Keratinocyte (primary cell): ENCODE results near the gene PRR19. TPM values are rescaled to one million over a fixed set of nuclear protein-coding genes. Genes with fewer than 3 reads are reported as not detected.

Source experiments
- DNase-seq: peaks from one replicate; pipeline ENCODE4 v3.0.0-alpha.2; 2011; ENCODE audit warnings: low read depth, missing footprints, low spot score
- FAIRE-seq: peaks from 2 replicates; lab custom pipeline; 2011; peaks lifted over from hg19 to GRCh38; lab: Jason Lieb, UNC
- H2AFZ ChIP-seq: 2 replicates; pipeline ENCODE4 v1.6.0; 2012; ENCODE audit warnings: low read length, control low read depth, inconsistent platforms; ENCODE audit not compliant: control insufficient read depth
- H3K27ac ChIP-seq: 2 replicates; pipeline ENCODE4 v1.5.1; 2011; ENCODE audit warnings: low read length; ENCODE audit not compliant: control insufficient read depth, insufficient read depth
- H3K27me3 ChIP-seq: 3 replicates; pipeline ENCODE4 v1.6.0; 2011; ENCODE audit warnings: low read length; ENCODE audit not compliant: control insufficient read depth, insufficient read depth; ENCODE audit errors: extremely low read depth
- H3K36me3 ChIP-seq, 2 experiments: 2 replicates in 1 of 2; 3 replicates in 1 of 2; pipeline ENCODE4 v1.5.1; 2011; ENCODE audit warnings: low read length in 2 of 2, mild to moderate bottlenecking in 1 of 2; ENCODE audit not compliant: control insufficient read depth in 2 of 2, insufficient read depth in 2 of 2; ENCODE audit errors: extremely low read depth in 1 of 2
- H3K4me1 ChIP-seq: 3 replicates; pipeline ENCODE4 v1.5.1; 2011; ENCODE audit warnings: low read length; ENCODE audit not compliant: control insufficient read depth, insufficient read depth; ENCODE audit errors: extremely low read depth
- H3K4me2 ChIP-seq: 3 replicates; pipeline ENCODE4 v1.6.0; 2011; ENCODE audit warnings: low read depth, low read length; ENCODE audit not compliant: control insufficient read depth, insufficient read depth; ENCODE audit errors: extremely low read depth
- H3K4me3 ChIP-seq, 3 experiments: fragments of 200-600 bp in 1 of 3; sonication (generic) in 1 of 3; 2 replicates in 2 of 3; 3 replicates in 1 of 3; pipeline ENCODE4 v1.5.1; 2011 to 2016; ENCODE audit warnings: low read length in 3 of 3, mild to moderate bottlenecking in 3 of 3, control low read depth in 2 of 3, inconsistent platforms in 1 of 3, low read depth in 1 of 3, mixed read lengths in 1 of 3, mixed run types in 1 of 3, moderate library complexity in 1 of 3; ENCODE audit not compliant: control insufficient read depth in 2 of 3, insufficient read depth in 2 of 3; ENCODE audit errors: extremely low read depth in 1 of 3
- H3K79me2 ChIP-seq: 2 replicates; pipeline ENCODE4 v1.6.0; 2012; ENCODE audit warnings: low read length; ENCODE audit not compliant: control insufficient read depth, insufficient read depth
- H3K9ac ChIP-seq: 3 replicates; pipeline ENCODE4 v1.6.0; 2011; ENCODE audit warnings: low read length; ENCODE audit not compliant: control insufficient read depth, insufficient read depth; ENCODE audit errors: extremely low read depth
- H3K9me1 ChIP-seq: 3 replicates; pipeline ENCODE4 v1.6.0; 2011; ENCODE audit warnings: low read length; ENCODE audit not compliant: control insufficient read depth, insufficient read depth; ENCODE audit errors: extremely low read depth
- H3K9me3 ChIP-seq: 2 replicates; pipeline ENCODE4 v1.5.1; 2012; ENCODE audit warnings: low read depth, low read length; ENCODE audit not compliant: control insufficient read depth
- H4K20me1 ChIP-seq: 3 replicates; pipeline ENCODE4 v1.6.0; 2011; ENCODE audit warnings: low read length; ENCODE audit not compliant: control insufficient read depth, insufficient read depth; ENCODE audit errors: extremely low read depth
- CTCF ChIP-seq, 3 experiments: IDR thresholded peaks in 1 of 3; conservative IDR thresholded peaks in 1 of 3; optimal IDR thresholded peaks in 1 of 3; 2 replicates in 2 of 3; 3 replicates in 1 of 3; pipeline versions ENCODE3 to v1.5.1; 2011; ENCODE audit warnings: low read length in 3 of 3, mild to moderate bottlenecking in 3 of 3, moderate library complexity in 2 of 3, control low read depth in 1 of 3, inconsistent platforms in 1 of 3; ENCODE audit not compliant: insufficient read depth in 2 of 3; ENCODE audit errors: extremely low read depth in 1 of 3
- EZH2 ChIP-seq: IDR thresholded peaks from one replicate; pipeline ENCODE4 v1.6.1; 2012; ENCODE audit warnings: inconsistent platforms, mild to moderate bottlenecking, low read length, moderate library complexity
- dilution Hi-C: fragments of 300-500 bp; cut with MboI; formaldehyde crosslinking; loops from one replicate; pipeline ENCODE4 v1.7.0; 2020; ENCODE audit warnings: low sequenced_read_pairs; ENCODE audit not compliant: extremely low pct_ligation_motif_present
- polyA plus RNA-seq, 5 experiments: library from polyadenylated mRNA; depleted of rRNA in 3 of 5; stranded (reverse) in 3 of 5; stranded (forward) in 1 of 5; unstranded in 1 of 5; fragments of >200 nt; gene quantifications; 1 replicate in 1 of 5; 2 replicates in 3 of 5; 3 replicates in 1 of 5; pipeline versions ENCODE4 v1.2.1 to v1.2.3, GENCODE V29; 2011 to 2012; ENCODE audit warnings: missing spikeins in 2 of 5, low read depth in 1 of 5, low replicate concordance in 1 of 5

The PRR19 gene
- polyA plus RNA-seq, 1 donor (not counting 4 experiments of a cell fraction or from before 2014, with no cell fraction given) = 0.25 TPM

GRCh38 chr19:42315024-42315423 lies 13.1 kb downstream of the PRR19 start:
- H3K79me2 ChIP-seq = no peaks in the 10 kb centered on the region
- no peak for FAIRE-seq

GRCh38 chr19:42316223-42317211 lies 14.6 kb downstream of the PRR19 start:
- no peak for FAIRE-seq
- Histone ChIP-seq H3K79me2 (no peaks in the 10 kb centered on the region), H3K9me1 (no peaks in the 10 kb centered on the region), H3K9me3 (no peaks in the 10 kb centered on the region), H3K9ac (no peak overlapping the region), H3K27me3 (peaks cover 35% of the 10 kb centered on the region), H3K27ac (no peak overlapping the region), H2AFZ (no peak overlapping the region), H4K20me1 (no peaks in the 10 kb centered on the region), H3K4me1 (no peaks in the 10 kb centered on the region), H3K36me3 (no peaks in the 10 kb centered on the region), H3K4me3 (no peak overlapping the region), H3K4me2 (no peak overlapping the region)
- dilution Hi-C loops = no loop called here
- no peak for DNase-seq
- no peak for TF ChIP-seq CTCF (optimal IDR thresholded peaks at IDR 0.05 in 1 of 3, IDR thresholded peaks at IDR 0.05 in 1 of 3, conservative IDR thresholded peaks at IDR 0.05 in 1 of 3; ENCODE audit: extremely low read depth in 1 of 3, insufficient read depth in 2 of 3, low read length in 3 of 3)
- no peak for TF ChIP-seq EZH2

More at GRCh38 chr19:42315024-42315423, 13.1 kb downstream of the PRR19 start:
- Histone ChIP-seq H4K20me1 (no peaks in the 10 kb centered on the region), H3K9me1 (no peaks in the 10 kb centered on the region), H3K9ac (no peak overlapping the region), H3K4me3 (no peak overlapping the region), H3K4me2 (no peak overlapping the region), H3K36me3 (no peaks in the 10 kb centered on the region), H3K4me1 (no peaks in the 10 kb centered on the region), H3K9me3 (no peaks in the 10 kb centered on the region), H3K27ac (no peak overlapping the region), H3K27me3 (peaks cover 35% of the 10 kb centered on the region), H2AFZ (no peak overlapping the region)
- no peak for DNase-seq
- dilution Hi-C loops = no loop called here
- TF ChIP-seq EZH2 = no peak
- TF ChIP-seq CTCF (optimal IDR thresholded peaks at IDR 0.05 in 1 of 3, IDR thresholded peaks at IDR 0.05 in 1 of 3, conservative IDR thresholded peaks at IDR 0.05 in 1 of 3; ENCODE audit: extremely low read depth in 1 of 3, insufficient read depth in 2 of 3, low read length in 3 of 3) = no peak
